OCI-LY3 (cell line): ENCODE measurements around the gene FBXO24.

Source experiments
- CTCF ChIP-seq: fragments of 200-600, 300-600 bp; sonication (generic); IDR thresholded peaks from 2 replicates; pipeline ENCODE4 v1.5.1; 2014; ENCODE audit warnings: antibody characterized with exemption, low read length, low read depth
- EZH2phosphoT487 ChIP-seq: fragments of 200-600 bp; shearing (Covaris generic); IDR thresholded peaks from 2 replicates; pipeline ENCODE4 v1.6.1; 2018; ENCODE audit warnings: antibody characterized with exemption, mixed run types, low read depth

- TF ChIP-seq CTCF (peak; percentile 55), EZH2phosphoT487 (no peak)
These were observed 14.0 kb downstream of the FBXO24 start for GRCh38 chr7:100599911-100600729.
